Kidney (tissue), 14 donors: ENCODE results near the gene ZNF646. TPM values are rescaled to one million over a fixed set of nuclear protein-coding genes. Genes with fewer than 3 reads are reported as not detected.

Source experiments
- DNase-seq, 5 donors: peaks; one replicate each; pipeline ENCODE4 v3.0.0-alpha.2; 2013 to 2020
- FAIRE-seq: peaks from 2 replicates; lab custom pipeline; 2012; peaks lifted over from hg19 to GRCh38; lab: Jason Lieb, UNC
- H3K27ac ChIP-seq, 2 donors: one replicate each; pipeline ENCODE4 v1.7.0; 2013; ENCODE audit warnings: low read depth in 2 of 2, low read length in 2 of 2, inconsistent platforms in 1 of 2
- H3K27me3 ChIP-seq: one replicate; pipeline ENCODE4 v1.7.1; 2013; ENCODE audit warnings: low read length, inconsistent platforms; ENCODE audit not compliant: control insufficient read depth, insufficient read depth
- H3K36me3 ChIP-seq, 3 donors: one replicate each; pipeline versions ENCODE4 v1.7.0 to v1.7.1; 2013; ENCODE audit warnings: low read length in 3 of 3, control low read depth in 1 of 3, inconsistent platforms in 1 of 3; ENCODE audit not compliant: insufficient read depth in 3 of 3, control insufficient read depth in 2 of 3
- H3K4me1 ChIP-seq, 3 donors: one replicate each; pipeline versions ENCODE4 v1.7.0 to v1.7.1; 2013; ENCODE audit warnings: low read length in 3 of 3, inconsistent platforms in 1 of 3, low read depth in 1 of 3; ENCODE audit not compliant: control insufficient read depth in 2 of 3, insufficient read depth in 2 of 3
- H3K4me3 ChIP-seq, 3 donors: one replicate each; pipeline versions ENCODE4 v1.7.0 to v1.8.1; 2013; ENCODE audit warnings: low read length in 3 of 3, control low read depth in 1 of 3, inconsistent platforms in 1 of 3
- H3K9ac ChIP-seq, 3 donors: one replicate each; pipeline versions ENCODE4 v1.7.0 to v1.7.1; 2013; ENCODE audit warnings: low read length in 3 of 3, control low read depth in 1 of 3, inconsistent platforms in 1 of 3
- H3K9me3 ChIP-seq, 3 donors: one replicate each; pipeline versions ENCODE4 v1.7.0 to v1.7.1; 2013; ENCODE audit warnings: low read length in 3 of 3, control low read depth in 1 of 3, inconsistent platforms in 1 of 3; ENCODE audit not compliant: control insufficient read depth in 2 of 3, insufficient read depth in 1 of 3
- intact Hi-C: fragments of 100-400 bp; cut with DNase I; formaldehyde crosslinking; loops from one replicate; pipeline ENCODE4 v1.11.1; 2022
- polyA plus RNA-seq: library from polyadenylated mRNA; stranded (reverse); fragments of 350-450 nt; fragmentation: Illumina TruSeq; extraction: RNeasy Lipid Tissue Mini Kit (QIAGEN cat#74804); gene quantifications from one replicate; pipeline ENCODE4 v1.2.3, GENCODE V29; 2014; ENCODE audit warnings: low read depth, low replicate concordance; ENCODE audit not compliant: insufficient read depth
- total RNA-seq: library from RNA; stranded (reverse); fragmentation: NEBNext Ultra II Directional; extraction: Animal tissue kit (Norgen Biotek cat#: 25700); gene quantifications from one replicate; pipeline ENCODE4 v1.2.1, GENCODE V29; 2021
- TF ChIP-seq, protein P1 (sequence below): IDR thresholded peaks from 3 replicates; pipeline ENCODE4 v1.5.1; 2012; ENCODE audit warnings: mild to moderate bottlenecking, moderate library complexity, borderline replicate concordance; ENCODE audit not compliant: insufficient read depth; ENCODE audit errors: extremely low read depth
- donor health status: control.
- donor health status: control.
- donor health status: control.
- donor health status: control.
- donor health status: control.
- donor health status: DM: yes; HTN: yes; CAD: no.
- donor health status: Normal renal cell carcinoma (clear cell type).

Gene ZNF646
- total and polyA plus RNA-seq, 2 donors from 2014 or later, result 2.9 to 20.5 TPM

DNA sequence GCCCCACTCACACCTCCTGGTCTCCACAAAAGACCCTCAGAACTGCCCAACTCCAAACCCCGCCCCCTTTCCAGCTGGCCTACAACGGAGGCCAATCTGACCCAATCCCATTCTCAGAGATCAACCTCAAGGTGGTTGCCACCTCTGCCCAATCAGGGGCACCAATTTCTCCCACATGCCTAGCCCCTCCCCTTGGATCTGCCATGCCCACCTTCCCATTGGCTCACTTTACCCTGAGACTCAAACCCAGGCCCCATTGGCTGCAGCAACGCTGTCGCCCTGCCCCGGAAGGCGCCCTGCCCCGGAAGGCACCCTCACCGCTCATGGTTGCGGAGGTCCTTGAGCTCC is 10.8 kb upstream of the ZNF646 start:
- Histone ChIP-seq H3K4me3 (no peak overlapping the region), H3K9ac (no peak overlapping the region)

DNA sequence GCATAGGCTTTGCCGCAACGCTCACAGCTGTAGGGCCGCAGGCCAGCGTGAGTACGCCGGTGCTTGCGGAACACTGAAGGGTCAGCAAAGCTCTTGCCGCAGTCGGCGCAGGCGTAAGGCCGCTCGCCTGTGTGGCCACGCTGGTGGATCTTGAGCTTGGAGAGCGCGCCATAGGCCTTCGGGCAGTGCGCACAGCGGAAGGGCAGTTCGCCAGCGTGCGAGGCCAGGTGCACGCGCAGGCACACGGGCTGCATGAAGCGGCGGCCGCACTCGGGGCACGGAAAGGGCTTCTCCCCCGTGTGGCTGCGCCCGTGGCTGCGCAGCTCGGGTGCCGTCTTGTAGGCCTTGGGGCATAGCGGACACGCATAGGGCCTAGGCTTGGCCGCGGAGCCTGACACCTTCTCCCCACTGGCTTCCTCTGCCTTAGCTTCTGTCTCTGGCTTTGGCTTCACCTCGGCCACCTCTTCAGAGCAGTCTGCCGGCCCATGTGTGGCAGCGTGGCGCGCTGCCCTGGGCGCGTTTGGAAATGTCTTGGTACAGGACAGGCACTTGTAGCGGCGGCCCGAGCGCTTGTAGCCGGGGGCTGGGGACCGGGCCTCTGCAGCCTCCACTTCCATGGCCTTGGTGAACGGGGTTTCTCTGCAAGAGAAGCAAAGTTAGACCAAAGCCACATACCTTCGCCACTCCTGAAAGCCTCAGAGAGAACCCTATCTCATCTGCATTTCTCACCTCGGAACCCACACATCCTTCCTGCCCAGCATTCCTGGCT is 10.2 kb upstream of the ZNF646 start:
- DNase-seq, result peak in 1 of 5 donors; percentile 74

More for the DNA sequence above, 10.8 kb upstream of the ZNF646 start:
- DNase-seq (no peak), FAIRE-seq (no peak)
- Histone ChIP-seq H3K4me1 (peaks cover 0 to 2% (median 0%) of the 10 kb centered on the region in 3 donors), H3K9me3 (no peaks in the 10 kb centered on the region), H3K36me3 (peaks cover 0 to 4% (median 3%) of the 10 kb centered on the region in 3 donors), H3K27me3 (no peaks in the 10 kb centered on the region), H3K27ac (no peak overlapping the region)
- intact Hi-C loops, result no loop called here
- TF ChIP-seq, protein P1, sequence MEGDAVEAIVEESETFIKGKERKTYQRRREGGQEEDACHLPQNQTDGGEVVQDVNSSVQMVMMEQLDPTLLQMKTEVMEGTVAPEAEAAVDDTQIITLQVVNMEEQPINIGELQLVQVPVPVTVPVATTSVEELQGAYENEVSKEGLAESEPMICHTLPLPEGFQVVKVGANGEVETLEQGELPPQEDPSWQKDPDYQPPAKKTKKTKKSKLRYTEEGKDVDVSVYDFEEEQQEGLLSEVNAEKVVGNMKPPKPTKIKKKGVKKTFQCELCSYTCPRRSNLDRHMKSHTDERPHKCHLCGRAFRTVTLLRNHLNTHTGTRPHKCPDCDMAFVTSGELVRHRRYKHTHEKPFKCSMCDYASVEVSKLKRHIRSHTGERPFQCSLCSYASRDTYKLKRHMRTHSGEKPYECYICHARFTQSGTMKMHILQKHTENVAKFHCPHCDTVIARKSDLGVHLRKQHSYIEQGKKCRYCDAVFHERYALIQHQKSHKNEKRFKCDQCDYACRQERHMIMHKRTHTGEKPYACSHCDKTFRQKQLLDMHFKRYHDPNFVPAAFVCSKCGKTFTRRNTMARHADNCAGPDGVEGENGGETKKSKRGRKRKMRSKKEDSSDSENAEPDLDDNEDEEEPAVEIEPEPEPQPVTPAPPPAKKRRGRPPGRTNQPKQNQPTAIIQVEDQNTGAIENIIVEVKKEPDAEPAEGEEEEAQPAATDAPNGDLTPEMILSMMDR, result no peak

DNA sequence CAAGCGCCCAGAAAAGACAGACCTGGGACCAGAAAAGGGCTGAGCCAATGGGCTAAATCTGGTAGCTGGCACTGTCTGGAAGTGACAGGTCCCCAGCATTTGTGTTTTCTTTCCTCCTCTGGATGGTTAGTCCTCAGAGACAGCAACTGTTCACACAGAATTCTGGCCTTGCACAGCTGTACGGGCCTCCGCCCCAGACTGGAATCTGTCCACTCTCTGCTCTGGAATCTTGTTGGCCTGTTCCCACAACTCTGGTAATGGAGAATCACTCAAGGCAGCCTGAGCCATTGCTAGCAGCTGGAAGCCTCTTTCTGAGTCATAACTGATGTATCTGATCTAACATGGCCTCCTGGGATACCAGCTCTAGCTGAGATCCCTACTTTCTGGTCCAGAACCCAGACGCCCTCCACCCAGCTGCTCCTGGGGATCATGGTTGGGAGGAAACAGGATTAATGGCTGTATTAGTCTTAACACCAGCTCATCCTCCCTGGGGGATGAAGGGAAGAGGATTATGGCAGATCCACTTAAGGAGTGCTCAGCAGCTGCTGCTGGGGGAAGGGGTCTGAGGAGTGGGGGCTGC is 9.2 kb upstream of the ZNF646 start:
- TF ChIP-seq, protein P1, result no peak
- H3K27me3 ChIP-seq, result no peaks in the 10 kb centered on the region
- no peak overlapping the region for H3K4me3 ChIP-seq
- H3K4me1 ChIP-seq, result peaks cover 0 to 2% (median 0%) of the 10 kb centered on the region in 3 donors
- no peak overlapping the region for H3K27ac ChIP-seq
- H3K9me3 ChIP-seq, result no peaks in the 10 kb centered on the region
- intact Hi-C loops, result no loop called here
- FAIRE-seq, result no peak
- peaks cover 0 to 4% (median 3%) of the 10 kb centered on the region in 3 donors for H3K36me3 ChIP-seq
- H3K9ac ChIP-seq, result no peak overlapping the region
- no peak for DNase-seq

More for the DNA sequence above, 10.2 kb upstream of the ZNF646 start:
- no peak overlapping the region for H3K4me3 ChIP-seq
- FAIRE-seq, result no peak
- H3K9ac ChIP-seq, result no peak overlapping the region
- TF ChIP-seq, protein P1, result no peak
- no peak overlapping the region for H3K27ac ChIP-seq
- H3K36me3 ChIP-seq, result peaks cover 0 to 4% (median 3%) of the 10 kb centered on the region in 3 donors
- H3K27me3 ChIP-seq, result no peaks in the 10 kb centered on the region
- intact Hi-C loops, result no loop called here
- H3K9me3 ChIP-seq, result no peaks in the 10 kb centered on the region
- peaks cover 0 to 2% (median 0%) of the 10 kb centered on the region in 3 donors for H3K4me1 ChIP-seq
